WTC11 (cell line): ENCODE measurements around the gene LRP10.

Experiments
- ARID4B ChIP-seq: sonication (generic); formaldehyde crosslinking; IDR thresholded peaks from 2 replicates; pipeline ENCODE4 v1.8.0; 2023; ENCODE audit warnings: missing genetic modification reagents, mild to moderate bottlenecking, borderline replicate concordance
- CREB1 ChIP-seq: sonication (generic); formaldehyde crosslinking; IDR thresholded peaks from 2 replicates; pipeline ENCODE4 v1.8.0; 2023; ENCODE audit warnings: mild to moderate bottlenecking, missing genetic modification reagents
- CTCF ChIP-seq: fragments of 200-600 bp; IDR thresholded peaks from 2 replicates; pipeline ENCODE4 v1.8.0; 2022; ENCODE audit warnings: antibody characterized with exemption
- E2F4 ChIP-seq: sonication (generic); formaldehyde crosslinking; IDR thresholded peaks from 2 replicates; pipeline ENCODE4 v1.8.1; 2022; ENCODE audit warnings: low read depth, mild to moderate bottlenecking, moderate library complexity, missing genetic modification reagents, borderline replicate concordance
- ERG ChIP-seq: fragments of 250-450 bp; sonication (Bioruptor Pico); IDR thresholded peaks from 2 replicates; pipeline ENCODE4 v1.8.0; 2021; ENCODE audit warnings: mild to moderate bottlenecking
- ESRRA ChIP-seq: sonication (generic); formaldehyde crosslinking; IDR thresholded peaks from 2 replicates; pipeline ENCODE4 v1.8.1; 2022; ENCODE audit warnings: mild to moderate bottlenecking, missing genetic modification reagents, borderline replicate concordance
- MXD4 ChIP-seq: fragments of 250-450 bp; sonication (Bioruptor Pico); IDR thresholded peaks from 2 replicates; pipeline ENCODE4 v1.8.0; 2021; ENCODE audit warnings: mild to moderate bottlenecking, moderate library complexity, borderline replicate concordance
- NFYB ChIP-seq: sonication (generic); formaldehyde crosslinking; conservative IDR thresholded peaks from 2 replicates; pipeline ENCODE4 v1.8.0; 2022; ENCODE audit warnings: low read depth, missing genetic modification reagents
- NR1H2 ChIP-seq: sonication (generic); formaldehyde crosslinking; IDR thresholded peaks from 2 replicates; pipeline ENCODE4 v1.9.0; 2021; ENCODE audit warnings: mild to moderate bottlenecking, moderate library complexity, missing genetic modification reagents
- SMAD4 ChIP-seq: sonication (generic); formaldehyde crosslinking; IDR thresholded peaks from 2 replicates; pipeline ENCODE4 v1.8.0; 2022; ENCODE audit warnings: mild to moderate bottlenecking, missing genetic modification reagents
- TCF7 ChIP-seq: sonication (generic); formaldehyde crosslinking; IDR thresholded peaks from 2 replicates; pipeline ENCODE4 v1.8.0; 2022; ENCODE audit warnings: mild to moderate bottlenecking, low read depth, missing genetic modification reagents, moderate library complexity
- TEAD1 ChIP-seq: sonication (generic); formaldehyde crosslinking; IDR thresholded peaks from 2 replicates; pipeline ENCODE4 v1.8.0; 2022; ENCODE audit warnings: mild to moderate bottlenecking, missing genetic modification reagents
- USF2 ChIP-seq: sonication (generic); formaldehyde crosslinking; IDR thresholded peaks from 2 replicates; pipeline ENCODE4 v1.8.1; 2023; ENCODE audit warnings: mild to moderate bottlenecking, missing genetic modification reagents, moderate library complexity
- ZNF317 ChIP-seq: sonication (generic); formaldehyde crosslinking; IDR thresholded peaks from 2 replicates; pipeline ENCODE4 v1.8.1; 2023; ENCODE audit warnings: low read depth, mild to moderate bottlenecking, moderate library complexity, missing genetic modification reagents, borderline replicate concordance

- no peak for TF ChIP-seq NR1H2 (CRISPR knock-in tag)
- no peak for TF ChIP-seq CTCF
- no peak for TF ChIP-seq ERG (CRISPR knock-in tag)
- no peak for TF ChIP-seq CREB1 (CRISPR knock-in tag)
- TF ChIP-seq USF2, result no peak
- TF ChIP-seq ARID4B (CRISPR knock-in tag), result no peak
- no peak for TF ChIP-seq NFYB (CRISPR knock-in tag)
- no peak for TF ChIP-seq SMAD4 (CRISPR knock-in tag)
- no peak for TF ChIP-seq ESRRA (CRISPR knock-in tag)
- TF ChIP-seq TEAD1, result no peak
- TF ChIP-seq E2F4 (CRISPR knock-in tag), result no peak
- no peak for TF ChIP-seq ZNF317
- TF ChIP-seq MXD4 (CRISPR knock-in tag), result no peak
- TF ChIP-seq TCF7, result no peak
Observed at GRCh38 chr14:22838631-22839041, 32.9 kb upstream of the LRP10 start.
